ENCODE data around the gene BCAS3. TPM values are rescaled to one million over a fixed set of nuclear protein-coding genes. Genes with fewer than 3 reads are reported as not detected.

Gene BCAS3
- total and polyA plus RNA-seq, 10 donors = 3.7 to 56.0 (median 42.3) TPM

GRCh38 chr17:61202564-61202963 lies 524.9 kb downstream of the BCAS3 start:
- no peaks in the 10 kb centered on the region for H3K36me3 ChIP-seq
- DNase-seq = no peak
- H3K4me3 ChIP-seq = no peak overlapping the region
- 93 to 100% (median 97%) methylated on average over 2 of the region's 2 CpGs for WGBS, 5 donors
- H3K4me1 ChIP-seq = no peaks in the 10 kb centered on the region
- no peaks in the 10 kb centered on the region for H3K9me3 ChIP-seq
- no peaks in the 10 kb centered on the region for H3K27me3 ChIP-seq (replicated peaks in 1 of 7)
- H3K27ac ChIP-seq = no peak overlapping the region
- intact Hi-C loops (cut with DNase I; ENCODE audit: low total_unique reads) = no loop called here
- no peak for TF ChIP-seq CTCF (IDR thresholded peaks at IDR 0.05 in 8 of 11, conservative IDR thresholded peaks at IDR 0.05 in 3 of 11)
- no peak for TF ChIP-seq POLR2AphosphoS5 (IDR thresholded peaks at IDR 0.05)
- TF ChIP-seq POLR2A (IDR thresholded peaks at IDR 0.05) = no peak

- TF ChIP-seq CTCF (IDR thresholded peaks at IDR 0.05 in 8 of 11, conservative IDR thresholded peaks at IDR 0.05 in 3 of 11) = no peak
- TF ChIP-seq POLR2A (IDR thresholded peaks at IDR 0.05) = no peak
- peak in 2 of 3 donors; percentile 43 to 57 for TF ChIP-seq POLR2AphosphoS5 (IDR thresholded peaks at IDR 0.05)
- Histone ChIP-seq H3K36me3 (no peaks in the 10 kb centered on the region), H3K4me3 (no peak overlapping the region), H3K27ac (peak overlapping the region in 6 of 8 donors; percentile 6 to 52 (median 34)), H3K9me3 (no peaks in the 10 kb centered on the region), H3K4me1 (peaks cover 0 to 8% (median under 1%) of the 10 kb centered on the region in 6 donors), H3K27me3 (replicated peaks in 1 of 7) (no peaks in the 10 kb centered on the region)
- WGBS, 5 donors = 70 to 80% (median 73%) methylated on average over 7 of the region's 7 CpGs
- intact Hi-C loops (cut with DNase I; ENCODE audit: low total_unique reads) = no loop called here
- DNase-seq = no peak
Measured at GRCh38 chr17:61203671-61204131, 526.0 kb downstream of the BCAS3 start.

- intact Hi-C loops (cut with DNase I; ENCODE audit: low total_unique reads) = no loop called here
- 91 to 97% (median 93%) methylated on average over 5 of the region's 5 CpGs for WGBS, 5 donors
- Histone ChIP-seq H3K36me3 (no peaks in the 10 kb centered on the region), H3K4me1 (peaks cover 0 to 14% (median 4%) of the 10 kb centered on the region in 6 donors), H3K27me3 (replicated peaks in 1 of 7) (no peaks in the 10 kb centered on the region), H3K27ac (peak overlapping the region in 4 of 8 donors; percentile 6 to 49 (median 23)), H3K4me3 (no peak overlapping the region), H3K9me3 (no peaks in the 10 kb centered on the region)
- DNase-seq = no peak
- TF ChIP-seq POLR2AphosphoS5 (IDR thresholded peaks at IDR 0.05) (no peak), CTCF (IDR thresholded peaks at IDR 0.05 in 8 of 11, conservative IDR thresholded peaks at IDR 0.05 in 3 of 11) (no peak), POLR2A (IDR thresholded peaks at IDR 0.05) (no peak)
Measured at GRCh38 chr17:61204456-61204855, 526.8 kb downstream of the BCAS3 start.

GRCh38 chr17:61205401-61205800 lies 527.8 kb downstream of the BCAS3 start:
- no peak for DNase-seq
- Histone ChIP-seq H3K9me3 (no peaks in the 10 kb centered on the region), H3K4me1 (peaks cover 0 to 17% (median 5%) of the 10 kb centered on the region in 6 donors), H3K4me3 (no peak overlapping the region), H3K27ac (peak overlapping the region in 3 of 8 donors; percentile 6 to 38 (median 9)), H3K36me3 (no peaks in the 10 kb centered on the region), H3K27me3 (replicated peaks in 1 of 7) (no peaks in the 10 kb centered on the region)
- 90 to 93% (median 92%) methylated on average over 3 of the region's 3 CpGs for WGBS, 5 donors
- TF ChIP-seq POLR2AphosphoS5 (IDR thresholded peaks at IDR 0.05) (no peak), POLR2A (IDR thresholded peaks at IDR 0.05) (no peak), CTCF (IDR thresholded peaks at IDR 0.05 in 8 of 11, conservative IDR thresholded peaks at IDR 0.05 in 3 of 11) (no peak)
- intact Hi-C loops (cut with DNase I; ENCODE audit: low total_unique reads) = no loop called here

Data from spleen (tissue), 11 donors.